Endothelial cell of hepatic sinusoid (primary cell): ENCODE results near the gene RIOK3.
"Not testable (repeated sequence)": the region's sequence is repeated elsewhere in the genome, so short reads cannot be mapped to it uniquely, and the experiment has no call there.

ENCODE experiments used
- in situ Hi-C: cut with HindIII; loops from 2 replicates; pipeline ENCODE4 v1.10.0; 2017; ENCODE audit warnings: low sequenced_read_pairs

Gene RIOK3

GRCh38 chr18:23494992-23495391 lies 41.9 kb downstream of the RIOK3 start:
- in situ Hi-C loops = no loop called here

DNA sequence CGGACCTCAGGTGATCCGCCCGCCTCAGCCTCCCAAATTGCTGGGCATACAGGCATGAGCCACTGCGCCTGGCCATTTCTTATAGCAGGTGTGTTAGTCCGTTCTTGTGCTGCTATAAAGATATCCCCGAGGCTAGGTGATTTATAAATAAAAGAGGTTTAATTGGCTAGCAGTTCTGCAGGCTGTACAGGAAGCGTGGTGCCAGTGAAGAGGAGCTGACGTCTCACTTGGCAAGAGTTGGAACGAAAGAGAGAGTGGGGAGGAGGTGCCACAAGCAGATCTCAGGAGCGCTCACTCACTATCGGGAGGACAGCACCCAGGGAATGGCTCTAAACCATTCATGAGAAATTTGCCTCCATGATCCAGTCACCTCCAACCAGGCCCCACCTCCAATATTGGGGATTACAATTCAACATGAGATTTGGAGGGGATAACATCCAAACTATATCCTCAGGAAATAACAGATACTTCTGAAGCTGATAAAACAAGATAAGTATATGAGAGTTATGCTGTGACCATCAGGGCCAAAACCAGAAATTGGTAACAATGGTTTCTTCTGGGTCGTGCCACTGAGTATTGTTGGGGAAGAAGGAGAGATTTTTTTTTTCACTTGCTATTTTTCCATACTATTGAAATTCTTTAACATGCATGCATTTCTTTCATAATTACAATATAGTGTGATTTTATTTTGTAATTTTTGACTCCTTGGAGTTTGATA lies 42.8 kb downstream of the RIOK3 start:
- in situ Hi-C loops = no loop called here

DNA sequence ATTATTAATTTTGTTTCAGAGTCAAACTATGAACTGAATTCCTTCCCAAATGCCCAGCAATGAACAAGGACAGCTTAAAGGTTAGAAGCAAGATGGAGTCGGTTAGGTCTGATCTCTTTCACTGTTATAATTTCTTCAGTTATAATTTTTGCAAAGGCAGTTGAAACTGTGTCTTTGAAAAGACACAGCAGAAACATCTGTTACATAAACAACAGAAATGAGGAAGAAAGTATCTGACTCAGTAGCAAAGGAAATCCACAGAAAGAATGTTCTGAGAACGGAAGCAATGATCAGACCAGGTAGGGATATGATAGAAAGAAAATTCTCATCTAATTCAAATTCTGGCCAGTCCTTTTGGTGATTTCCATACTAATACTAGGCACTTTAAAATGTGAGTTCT lies 45.0 kb downstream of the RIOK3 start:
- in situ Hi-C loops = no loop called here

DNA sequence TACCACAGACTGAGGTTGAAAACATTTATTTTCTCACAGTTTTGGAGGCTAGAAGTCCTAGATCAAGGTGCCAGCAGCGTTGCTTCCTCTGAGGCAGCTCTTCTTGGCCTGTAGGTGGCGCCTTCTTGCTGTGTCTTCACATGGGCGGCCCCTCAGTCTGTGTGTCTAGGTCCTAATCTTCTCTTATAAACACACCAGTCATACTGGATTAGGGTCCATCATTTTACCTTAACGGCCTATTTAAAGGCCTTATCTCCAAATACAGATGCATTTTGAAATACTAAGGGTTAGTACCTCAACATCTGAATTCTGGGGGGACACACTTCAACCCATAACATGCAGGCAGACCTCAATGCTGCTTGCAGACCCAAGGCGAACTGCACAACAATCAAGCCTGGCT lies 45.8 kb downstream of the RIOK3 start:
- in situ Hi-C loops = no loop called here

DNA sequence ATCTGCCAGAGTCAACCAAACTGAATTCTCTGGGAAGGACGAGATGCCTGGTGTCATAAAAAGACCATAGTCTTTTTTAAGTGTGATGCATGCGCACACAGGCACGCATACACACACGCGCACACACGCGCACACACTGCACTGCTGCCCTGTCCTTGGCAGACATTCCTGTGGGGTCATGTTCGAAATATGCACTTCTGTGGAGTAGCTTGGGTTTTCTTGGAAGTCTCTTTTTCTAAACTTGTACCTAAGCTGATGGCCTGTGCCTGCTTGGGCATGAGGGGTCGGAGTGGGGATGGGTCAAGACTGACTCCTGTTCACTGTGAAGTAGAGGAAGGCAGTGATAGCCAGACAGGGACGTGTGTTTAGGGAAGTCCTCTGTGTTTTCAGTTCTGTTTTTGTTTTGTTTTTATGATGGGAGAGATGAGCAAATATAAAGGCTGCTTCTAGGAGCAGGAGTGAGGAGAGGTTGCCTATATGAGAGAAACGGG lies 46.2 kb downstream of the RIOK3 start:
- in situ Hi-C loops = no loop called here

- in situ Hi-C loops = no loop called here
Observed at GRCh38 chr18:23501626-23502025, 48.5 kb downstream of the RIOK3 start.

- in situ Hi-C loops = no loop called here
Observed at GRCh38 chr18:23502516-23503037, 49.5 kb downstream of the RIOK3 start.

- in situ Hi-C loops = no loop called here
Observed at GRCh38 chr18:23503038-23503962, 50.2 kb downstream of the RIOK3 start, which contains the start of gene RMC1. RMC1 (plus strand) TSS chr18:23503511; CDS start chr18:23503619, 108 bp downstream.

- in situ Hi-C loops = no loop called here
Observed at GRCh38 chr18:23503963-23504344, 50.9 kb downstream of the RIOK3 start.

DNA sequence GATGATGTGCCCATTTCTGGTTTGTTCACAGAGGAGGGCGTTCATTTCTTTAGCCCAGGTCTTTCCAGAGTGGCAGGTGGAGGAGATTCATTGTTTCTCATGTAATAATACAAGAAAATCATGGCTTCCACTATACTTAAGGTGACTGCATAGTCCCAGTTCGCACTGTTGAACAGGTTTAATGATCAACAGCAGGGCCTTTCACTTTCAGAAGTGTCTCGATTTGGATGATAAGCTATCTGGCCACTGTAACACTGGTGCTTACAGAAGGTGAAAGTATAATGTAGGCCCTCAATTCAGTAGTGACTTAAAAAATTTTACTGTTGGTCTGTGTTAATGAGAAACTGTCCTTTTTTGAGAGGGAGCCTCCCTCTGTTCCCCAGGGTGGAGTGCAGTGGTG lies 51.6 kb downstream of the RIOK3 start:
- in situ Hi-C loops = no loop called here

- in situ Hi-C loops = no loop called here
Observed at GRCh38 chr18:23506393-23506792, 53.3 kb downstream of the RIOK3 start.

DNA sequence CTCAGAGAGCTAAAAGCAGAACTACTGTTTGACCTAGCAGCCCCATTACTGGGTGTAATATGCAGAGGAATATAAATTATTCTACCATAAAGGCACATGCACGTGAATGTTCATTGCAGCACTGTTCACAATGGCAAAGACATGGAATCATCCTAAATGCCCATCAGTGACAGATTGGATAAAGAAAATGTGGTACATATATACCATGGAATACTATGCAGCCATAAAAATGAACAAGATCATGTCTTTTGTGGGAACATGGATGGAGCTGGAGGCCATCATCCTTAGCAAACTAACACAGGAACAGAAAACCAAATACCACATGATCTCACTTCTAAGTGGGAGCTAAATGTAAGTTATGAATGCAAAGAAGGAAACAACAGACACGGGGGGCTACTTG lies 57.8 kb downstream of the RIOK3 start:
- in situ Hi-C loops = not testable (repeated sequence)

- in situ Hi-C loops = not testable (repeated sequence)
Observed at GRCh38 chr18:23512216-23512615, 59.1 kb downstream of the RIOK3 start.

- in situ Hi-C loops = no loop called here
Observed at GRCh38 chr18:23512641-23513040, 59.6 kb downstream of the RIOK3 start.

DNA sequence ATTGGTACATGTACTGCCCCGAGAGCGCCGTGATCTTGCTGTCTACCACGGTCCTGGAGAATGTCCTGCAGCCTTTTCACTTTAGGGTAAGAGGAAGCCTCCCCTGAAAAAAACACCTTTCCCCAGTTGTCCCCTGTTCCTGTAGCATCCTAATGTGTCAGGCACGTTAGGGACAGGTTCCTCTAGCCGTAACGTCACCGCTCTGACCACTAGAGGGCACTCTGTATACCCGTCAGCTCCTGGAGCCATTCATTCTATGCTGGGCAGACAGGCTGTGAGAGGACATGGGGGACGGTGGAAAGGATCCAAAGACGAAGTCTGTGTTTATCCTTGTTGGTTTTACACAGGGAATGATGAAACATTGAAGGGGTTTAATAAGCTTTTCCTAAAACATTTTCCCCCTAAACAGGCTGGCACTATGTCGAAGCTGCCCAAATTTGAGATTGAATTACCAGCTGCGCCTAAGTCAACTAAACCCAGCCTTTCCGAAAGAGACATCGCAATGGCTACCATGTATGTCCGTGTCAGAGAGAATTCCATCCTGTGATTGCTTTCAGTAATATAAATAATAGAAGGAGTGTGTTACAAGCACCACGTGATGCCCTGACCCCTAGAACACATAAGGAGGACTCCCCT lies 62.9 kb downstream of the RIOK3 start:
- in situ Hi-C loops = no loop called here

- in situ Hi-C loops = loop anchor here (5.0 kb wide), 2 partner anchors 47 to 83 kb away; no protein-coding TSS in a partner anchor
Observed at GRCh38 chr18:23519734-23520133, 66.6 kb downstream of the RIOK3 start.

- in situ Hi-C loops = loop anchor here (5.0 kb wide), 2 partner anchors 49 to 81 kb away; no protein-coding TSS in a partner anchor
Observed at GRCh38 chr18:23521271-23521670, 68.2 kb downstream of the RIOK3 start.

- in situ Hi-C loops = loop anchor here (5.0 kb wide), 2 partner anchors 50 to 80 kb away; no protein-coding TSS in a partner anchor
Observed at GRCh38 chr18:23521907-23522306, 68.8 kb downstream of the RIOK3 start.

GRCh38 chr18:23523429-23524212 lies 70.5 kb downstream of the RIOK3 start:
- in situ Hi-C loops = loop anchor here (5.0 kb wide), 2 partner anchors 51 to 79 kb away; no protein-coding TSS in a partner anchor

- in situ Hi-C loops = loop anchor here (5.0 kb wide), 2 partner anchors 52 to 78 kb away; no protein-coding TSS in a partner anchor
Observed at GRCh38 chr18:23524213-23524707, 71.2 kb downstream of the RIOK3 start.
